Upper lobe of right lung (tissue), 1 donor: Measurements from ENCODE around the gene STRA8. TPM values are rescaled to one million over a fixed set of nuclear protein-coding genes. Genes with fewer than 3 reads are reported as not detected.
A peak's percentile ranks its signal among the peaks of the same experiment; 100 is the strongest.

ENCODE experiments used
- ATAC-seq: fragments of 200-7000 bp; cut with Tn5 transposase; one replicate; pipeline ENCODE4 v1.9.1; 2020; ENCODE audit warnings: mild to moderate bottlenecking, moderate library complexity
- DNase-seq: peaks from one replicate; pipeline ENCODE4 v3.0.0-alpha.2; 2020
- H3K27ac ChIP-seq: fragments of 200-600 bp; one replicate; pipeline ENCODE4 v1.8.0; 2022
- H3K27me3 ChIP-seq: fragments of 200-600 bp; one replicate; pipeline ENCODE4 v1.8.0; 2022; ENCODE audit warnings: mild to moderate bottlenecking
- H3K36me3 ChIP-seq: fragments of 200-600 bp; one replicate; pipeline ENCODE4 v1.8.0; 2022
- H3K4me1 ChIP-seq: fragments of 200-600 bp; one replicate; pipeline ENCODE4 v1.8.0; 2022
- H3K4me3 ChIP-seq: fragments of 200-600 bp; one replicate; pipeline ENCODE4 v1.8.0; 2022; ENCODE audit warnings: mild to moderate bottlenecking
- H3K9me3 ChIP-seq: fragments of 200-600 bp; one replicate; pipeline ENCODE4 v1.8.0; 2022
- CTCF ChIP-seq: fragments of 200-600 bp; IDR thresholded peaks from one replicate; pipeline ENCODE4 v1.8.0; 2022; ENCODE audit warnings: antibody characterized with exemption
- intact Hi-C: fragments of 100-400 bp; cut with DNase I; formaldehyde crosslinking; loops from one replicate; pipeline ENCODE4 v1.11.0; 2022
- total RNA-seq: library from RNA; stranded (reverse); fragmentation: NEBNext Ultra II Directional; extraction: Animal tissue kit (Norgen Biotek cat#: 25700); gene quantifications from one replicate; pipeline ENCODE4 v1.2.1, GENCODE V29; 2021
- donor health status: DM: no; HTN: yes; CAD: no; lungs with severe emphysema.

Gene STRA8
- total RNA-seq, 1 donor from 2014 or later, result not detected

- Histone ChIP-seq H3K27ac (no peak overlapping the region), H3K4me3 (no peak overlapping the region), H3K36me3 (peaks cover 88% of the 10 kb centered on the region), H3K27me3 (no peaks in the 10 kb centered on the region), H3K9me3 (no peaks in the 10 kb centered on the region), H3K4me1 (no peaks in the 10 kb centered on the region)
- ATAC-seq (no peak), DNase-seq (no peak)
- intact Hi-C loops, result no loop called here
- no peak for TF ChIP-seq CTCF
Observed at GRCh38 chr7:135193615-135194081, 40.0 kb upstream of the STRA8 start.

DNA sequence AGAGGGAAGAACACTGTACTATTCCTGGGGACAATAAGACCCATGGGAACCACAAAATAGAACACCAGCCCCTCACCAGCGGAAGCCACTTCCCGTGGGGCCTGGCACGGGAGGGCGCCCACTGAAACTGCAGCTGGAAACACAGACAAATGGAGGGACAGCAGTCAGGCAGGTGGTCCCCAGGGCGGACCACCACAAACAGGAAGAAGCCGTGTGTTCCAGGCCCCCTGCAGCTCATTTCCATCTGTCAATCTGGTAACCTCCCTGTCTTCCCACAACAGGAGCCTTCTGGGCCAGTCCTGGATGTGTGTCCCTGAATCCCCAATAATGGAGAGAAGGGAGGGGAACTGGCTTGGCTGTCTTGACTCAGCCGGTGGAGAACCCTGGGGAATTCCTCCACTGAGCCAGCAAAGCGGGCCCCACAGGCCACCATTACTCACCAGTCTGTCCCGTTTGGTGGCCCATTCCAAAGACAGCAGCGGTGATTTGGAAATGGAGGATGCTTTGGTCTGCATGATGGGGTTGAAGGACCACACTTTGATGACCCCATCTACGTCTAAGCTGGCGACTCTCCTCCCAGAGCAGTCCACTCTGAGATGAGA, 39.0 kb upstream of the STRA8 start:
- no peak for TF ChIP-seq CTCF
- H3K27me3 ChIP-seq, result no peaks in the 10 kb centered on the region
- DNase-seq (no peak), ATAC-seq (no peak)
- H3K9me3 ChIP-seq, result no peaks in the 10 kb centered on the region
- H3K4me1 ChIP-seq, result no peaks in the 10 kb centered on the region
- H3K36me3 ChIP-seq, result peaks cover 88% of the 10 kb centered on the region
- no peak overlapping the region for H3K4me3 ChIP-seq
- intact Hi-C loops, result no loop called here
- H3K27ac ChIP-seq, result no peak overlapping the region

DNA sequence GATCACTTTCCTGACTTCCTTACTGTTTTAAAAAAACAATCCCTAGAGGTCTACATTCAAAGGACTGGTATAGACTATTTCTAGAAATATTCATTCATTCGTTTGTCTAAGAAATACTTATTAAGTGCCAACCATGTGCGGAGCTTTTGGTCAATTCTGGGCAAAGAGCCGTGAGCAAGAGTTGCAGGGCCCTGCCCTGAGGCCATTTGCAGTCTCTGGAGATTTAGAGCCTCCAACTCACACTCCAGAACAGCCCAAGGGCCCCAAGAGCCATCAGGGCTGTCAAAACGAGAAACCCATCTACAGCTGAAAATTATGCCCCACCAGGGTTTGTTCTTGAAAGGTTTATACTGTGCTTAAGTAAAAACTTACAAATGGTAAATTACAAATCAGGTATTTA, 38.5 kb upstream of the STRA8 start:
- TF ChIP-seq CTCF, result no peak
- H3K27me3 ChIP-seq, result no peaks in the 10 kb centered on the region
- intact Hi-C loops, result no loop called here
- H3K4me1 ChIP-seq, result no peaks in the 10 kb centered on the region
- no peak for ATAC-seq
- no peak overlapping the region for H3K27ac ChIP-seq
- peaks cover 88% of the 10 kb centered on the region for H3K36me3 ChIP-seq
- H3K4me3 ChIP-seq, result no peak overlapping the region
- DNase-seq, result no peak
- H3K9me3 ChIP-seq, result no peaks in the 10 kb centered on the region

GRCh38 chr7:135195968-135196629, 37.5 kb upstream of the STRA8 start:
- intact Hi-C loops, result no loop called here
- no peaks in the 10 kb centered on the region for H3K9me3 ChIP-seq
- no peaks in the 10 kb centered on the region for H3K27me3 ChIP-seq
- H3K4me1 ChIP-seq, result peaks cover 5% of the 10 kb centered on the region
- no peak overlapping the region for H3K4me3 ChIP-seq
- H3K27ac ChIP-seq, result no peak overlapping the region
- DNase-seq (no peak), ATAC-seq (peak; percentile 7)
- TF ChIP-seq CTCF, result no peak
- peaks cover 91% of the 10 kb centered on the region for H3K36me3 ChIP-seq

DNA sequence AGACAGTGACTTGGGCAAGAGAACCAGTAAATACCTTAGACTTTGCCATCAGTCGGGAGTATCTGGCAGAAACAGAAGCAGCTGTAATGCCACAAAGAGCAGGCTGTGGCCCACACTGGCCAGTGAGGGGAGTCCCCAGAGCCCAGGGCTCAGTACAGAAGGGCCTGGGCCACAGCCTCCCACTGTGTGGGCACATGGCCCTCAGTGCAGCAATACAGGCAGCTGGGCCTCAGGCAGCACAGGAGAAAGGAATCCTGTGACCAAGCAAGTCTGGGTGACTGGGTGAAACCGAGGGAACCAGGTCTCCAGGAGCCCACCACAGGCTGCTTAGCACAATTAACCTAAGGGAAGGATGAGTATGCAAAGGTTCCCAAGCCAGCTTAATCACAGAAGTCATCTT, 36.3 kb upstream of the STRA8 start:
- Histone ChIP-seq H3K4me3 (no peak overlapping the region), H3K27ac (no peak overlapping the region), H3K4me1 (peaks cover 8% of the 10 kb centered on the region), H3K27me3 (no peaks in the 10 kb centered on the region), H3K36me3 (peaks cover 96% of the 10 kb centered on the region), H3K9me3 (no peaks in the 10 kb centered on the region)
- intact Hi-C loops, result no loop called here
- no peak for TF ChIP-seq CTCF
- no peak for DNase-seq
- ATAC-seq, result no peak
